Measurements from ENCODE around the gene CLDN18.
A peak's percentile ranks its signal among the peaks of the same experiment; 100 is the strongest.

The CLDN18 gene

DNA sequence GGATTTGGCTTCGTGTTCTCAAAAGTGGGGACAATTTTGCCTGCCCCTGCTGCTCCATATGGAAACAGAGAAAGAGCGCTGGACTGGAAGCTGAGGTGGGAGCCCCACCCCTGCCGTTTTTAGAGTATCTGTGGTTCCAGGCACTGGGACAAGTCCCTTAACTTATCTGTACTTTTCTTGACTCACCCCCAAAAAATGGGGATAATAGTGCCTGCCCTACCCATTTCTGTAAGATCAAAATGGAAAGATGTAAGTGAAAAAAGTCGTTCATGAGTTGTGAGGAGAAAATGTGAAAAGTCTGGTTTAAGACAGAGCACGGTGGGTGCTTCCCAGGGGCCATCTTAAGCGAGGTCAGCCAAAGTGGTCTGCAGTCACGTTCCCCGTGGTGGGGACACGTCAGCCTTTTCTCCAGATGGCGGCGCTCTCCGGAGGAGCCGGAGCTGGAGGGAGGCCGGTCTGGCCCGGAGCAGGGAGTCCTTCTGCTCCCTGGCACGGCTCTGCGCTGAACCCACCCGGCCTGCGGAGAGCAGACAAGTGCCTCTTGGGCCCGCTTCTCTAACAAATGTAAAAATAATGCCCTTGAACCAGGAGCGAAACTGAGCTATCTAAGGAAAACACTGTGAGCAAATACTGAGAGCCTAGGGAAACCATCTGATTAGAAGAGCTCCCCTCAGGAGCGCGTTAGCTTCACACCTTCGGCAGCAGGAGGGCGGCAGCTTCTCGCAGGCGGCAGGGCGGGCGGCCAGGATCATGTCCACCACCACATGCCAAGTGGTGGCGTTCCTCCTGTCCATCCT lies at the start of gene CLDN18:
Gene CLDN18 (plus strand): TSS at position 690 of the 797 bp plus-strand sequence. CDS start 61 bp downstream, at position 751.
- no peak for DNase-seq

DNA sequence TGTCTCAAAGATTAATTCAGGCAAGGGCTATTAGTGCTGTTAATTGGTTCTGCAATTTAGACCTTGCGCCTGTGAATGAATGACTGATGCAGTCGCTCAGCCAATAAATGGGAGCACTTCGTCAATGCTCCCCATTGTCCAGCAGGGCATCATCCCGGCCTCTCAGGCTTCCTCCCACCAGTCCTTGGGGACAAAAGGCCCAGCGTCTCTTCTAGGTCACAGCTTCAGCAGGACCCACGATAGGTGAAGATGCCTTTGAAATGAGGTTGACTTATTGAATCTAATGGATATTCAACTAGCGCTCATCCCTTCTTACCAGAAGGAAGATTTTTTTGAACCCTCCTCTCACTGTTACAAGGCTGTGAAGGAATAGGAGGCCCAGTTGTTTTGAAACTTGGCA lies 47.7 kb upstream of the CLDN18 start:
- no peak for DNase-seq

DNA sequence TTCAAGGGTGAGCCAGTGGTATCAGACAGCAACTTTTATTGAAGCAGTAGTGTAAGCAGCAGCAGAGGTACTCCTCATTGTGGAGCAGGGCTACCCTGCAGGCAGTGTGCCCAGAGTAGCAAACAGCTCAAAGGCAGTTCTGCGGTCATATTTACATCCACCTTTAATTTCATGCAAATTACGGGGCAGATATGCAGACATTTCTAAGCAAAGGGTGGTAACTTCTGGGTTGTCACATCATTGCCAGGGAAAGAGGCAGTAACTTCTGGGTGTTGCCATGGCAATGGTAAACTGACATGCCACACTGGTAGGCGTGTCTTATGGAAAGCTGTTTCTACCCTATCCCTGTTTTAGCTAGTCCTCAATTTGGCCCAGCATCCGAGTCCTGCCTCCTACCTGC lies 46.5 kb upstream of the CLDN18 start:
- DNase-seq = no peak

DNA sequence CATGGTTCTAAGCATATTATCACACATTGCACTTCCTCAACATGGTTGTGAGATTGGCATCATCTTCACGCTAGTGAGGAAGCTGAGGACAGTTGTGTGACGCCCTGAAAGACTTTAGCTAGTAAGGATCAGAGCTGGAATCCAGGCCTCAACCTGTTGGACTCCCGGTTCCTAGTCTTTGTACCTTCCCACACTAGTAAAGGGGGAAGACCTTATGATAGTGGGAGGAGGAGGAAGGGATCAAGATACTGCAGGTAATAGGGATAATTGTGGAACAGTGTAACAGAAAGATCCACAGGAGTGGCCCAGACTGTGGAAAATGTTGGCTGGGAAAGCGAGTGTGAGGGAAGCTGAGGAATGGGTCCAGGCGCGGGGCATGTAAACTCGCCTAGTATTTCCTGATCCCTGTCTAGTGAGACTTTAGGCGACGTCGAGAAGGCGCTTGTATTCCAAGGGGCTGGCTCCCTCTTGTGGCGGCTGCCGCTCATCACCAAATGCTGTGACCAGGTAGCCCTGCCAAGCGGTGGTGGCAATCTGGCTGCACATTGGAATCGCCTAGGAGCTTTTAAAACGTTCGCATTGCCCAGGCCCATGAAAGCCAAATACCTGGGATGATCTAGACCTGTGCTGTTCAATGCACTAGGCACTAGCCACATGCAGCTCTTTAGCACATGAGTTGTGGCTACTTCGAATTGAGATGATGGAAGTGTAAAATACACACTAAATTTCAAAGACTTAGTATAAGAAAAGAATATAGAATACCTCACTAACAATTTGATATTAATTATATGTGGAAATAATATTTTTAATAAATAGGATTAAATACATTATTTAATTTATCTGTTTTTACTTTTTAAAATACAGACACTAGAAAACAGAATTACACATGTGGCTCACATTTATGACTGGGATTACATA lies 38.8 kb upstream of the CLDN18 start:
- peak; percentile 17 to 52 for DNase-seq

DNA sequence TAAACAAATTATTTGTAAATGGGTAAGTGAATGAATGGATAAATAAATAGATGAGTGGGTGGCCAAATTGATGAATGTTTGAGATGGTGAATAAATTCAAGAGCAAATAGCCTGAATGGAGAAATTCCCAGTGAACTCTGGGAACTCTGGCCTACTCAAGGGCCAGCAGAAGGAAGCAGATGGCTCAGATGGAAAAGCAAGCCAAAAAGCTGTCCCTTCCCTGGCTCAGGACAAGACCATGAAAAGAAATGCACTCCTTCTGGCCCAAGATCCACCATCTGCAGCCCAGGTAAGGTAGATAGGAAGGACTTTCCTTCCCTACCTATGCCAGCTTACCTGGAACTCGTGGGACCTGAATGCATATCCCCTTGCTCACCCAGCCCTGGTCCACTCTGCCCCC lies 37.6 kb upstream of the CLDN18 start:
- no peak for DNase-seq

DNA sequence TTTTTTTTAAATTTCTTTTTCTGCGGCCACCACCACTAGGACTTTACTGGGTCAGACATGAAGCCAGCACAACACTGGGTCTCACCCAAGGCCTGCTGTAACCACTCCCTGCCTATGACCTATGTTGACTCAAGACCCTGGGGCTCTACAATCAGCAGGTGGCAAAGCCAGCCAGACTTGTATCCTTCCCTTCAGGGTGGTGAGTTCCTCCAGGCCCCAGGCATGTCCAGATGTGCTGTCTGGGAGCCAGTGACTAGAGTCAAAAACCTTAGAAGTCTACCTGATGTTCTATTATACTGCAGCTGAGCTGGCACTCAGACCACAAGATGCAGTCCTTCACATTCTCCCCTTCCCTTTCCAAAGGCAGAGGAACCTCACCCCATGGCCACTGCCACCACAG lies 31.6 kb upstream of the CLDN18 start:
- DNase-seq = no peak

DNA sequence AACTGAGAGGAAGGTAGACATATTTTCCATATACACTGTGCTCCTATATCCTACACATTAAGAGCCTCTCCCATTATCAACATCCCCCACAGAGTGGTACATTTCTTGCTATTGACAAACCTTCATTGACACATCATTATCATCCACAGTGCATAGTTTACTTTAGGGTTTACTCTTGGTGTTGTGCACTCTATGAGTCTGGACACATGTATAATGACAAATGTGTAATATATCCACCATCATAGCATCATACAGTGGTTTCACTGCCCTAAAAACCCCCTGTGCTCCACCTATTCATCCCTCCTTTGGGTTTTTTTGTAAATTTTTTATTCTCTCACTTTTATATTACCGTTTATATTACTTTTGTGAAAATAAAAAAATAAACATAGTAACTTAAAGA lies 22.2 kb upstream of the CLDN18 start:
- DNase-seq = no peak

DNA sequence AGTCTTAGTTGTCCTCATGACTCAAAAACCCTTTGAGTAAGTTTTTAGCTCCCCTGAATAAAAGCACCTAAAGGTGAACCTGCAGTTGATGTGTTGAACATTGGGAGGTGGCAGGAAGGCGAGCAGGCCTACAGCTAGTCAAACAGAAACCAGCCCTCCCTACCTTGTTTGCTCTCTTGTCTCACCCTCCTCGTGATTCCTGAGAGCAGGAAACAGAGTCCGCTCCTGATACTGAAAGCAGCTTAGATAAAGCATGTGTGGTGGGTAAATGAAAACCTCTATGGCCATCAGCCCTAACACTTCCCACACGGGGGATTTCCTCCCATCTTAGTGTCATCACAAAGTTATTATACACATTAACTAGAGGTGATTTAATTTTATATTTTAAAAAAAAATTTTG lies 21.8 kb upstream of the CLDN18 start:
- DNase-seq = no peak

DNA sequence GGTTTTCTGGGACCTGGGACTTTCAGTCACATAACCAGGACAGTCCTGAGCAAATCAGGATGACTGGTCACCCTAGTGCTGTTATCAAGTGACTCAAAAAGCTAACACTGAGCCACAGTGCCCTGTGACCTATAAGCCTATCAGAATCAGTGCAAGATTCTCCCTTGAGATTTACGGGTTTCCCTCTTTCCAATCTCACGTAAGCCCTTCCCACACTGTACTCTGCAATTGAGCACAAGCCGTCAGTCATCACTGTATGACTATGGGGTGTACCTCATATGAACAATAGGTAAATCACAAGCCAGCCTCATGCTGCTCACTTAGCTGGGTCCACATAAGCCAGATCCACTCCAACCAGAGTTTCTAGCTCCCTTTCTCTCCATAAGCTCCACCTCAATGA lies 21.0 kb upstream of the CLDN18 start:
- no peak for DNase-seq

DNA sequence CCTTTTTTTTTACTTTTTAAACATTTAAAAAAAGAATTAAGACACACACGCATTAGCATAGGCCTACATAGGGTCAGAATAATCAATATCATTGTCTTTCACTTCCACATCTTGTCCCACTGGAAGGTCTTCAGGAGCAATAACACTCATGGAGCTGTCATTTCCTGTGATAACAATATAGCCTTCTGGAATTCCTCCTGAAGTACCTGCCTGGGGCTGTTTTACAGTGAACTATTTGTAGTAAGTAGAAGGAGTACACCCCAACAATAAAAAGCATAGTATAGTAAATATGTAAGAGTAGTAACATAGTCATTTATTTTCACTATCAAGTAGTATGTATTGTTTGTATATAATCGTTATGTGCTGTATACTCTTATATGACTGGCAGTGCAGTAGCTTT lies 19.5 kb upstream of the CLDN18 start:
- no peak for DNase-seq

DNA sequence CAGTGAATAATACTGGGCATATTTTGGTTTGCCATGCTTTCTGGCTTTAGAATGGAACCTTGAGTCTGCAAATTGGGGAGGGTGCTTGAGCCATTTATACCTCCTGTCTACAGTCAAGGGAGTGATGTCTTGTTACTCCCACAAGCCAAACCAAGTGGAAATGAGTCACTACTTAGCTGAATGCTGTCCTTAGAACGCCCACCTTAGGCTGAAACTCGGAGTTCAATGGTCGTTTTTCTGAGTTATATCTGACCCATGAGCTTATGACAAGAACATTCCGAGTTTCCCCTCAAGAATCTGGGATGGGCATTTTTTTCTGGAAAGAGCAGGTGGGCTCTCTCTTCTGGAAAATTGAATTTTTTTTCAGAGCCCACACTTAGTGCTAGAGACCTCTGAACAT lies 17.4 kb upstream of the CLDN18 start:
- DNase-seq = no peak

DNA sequence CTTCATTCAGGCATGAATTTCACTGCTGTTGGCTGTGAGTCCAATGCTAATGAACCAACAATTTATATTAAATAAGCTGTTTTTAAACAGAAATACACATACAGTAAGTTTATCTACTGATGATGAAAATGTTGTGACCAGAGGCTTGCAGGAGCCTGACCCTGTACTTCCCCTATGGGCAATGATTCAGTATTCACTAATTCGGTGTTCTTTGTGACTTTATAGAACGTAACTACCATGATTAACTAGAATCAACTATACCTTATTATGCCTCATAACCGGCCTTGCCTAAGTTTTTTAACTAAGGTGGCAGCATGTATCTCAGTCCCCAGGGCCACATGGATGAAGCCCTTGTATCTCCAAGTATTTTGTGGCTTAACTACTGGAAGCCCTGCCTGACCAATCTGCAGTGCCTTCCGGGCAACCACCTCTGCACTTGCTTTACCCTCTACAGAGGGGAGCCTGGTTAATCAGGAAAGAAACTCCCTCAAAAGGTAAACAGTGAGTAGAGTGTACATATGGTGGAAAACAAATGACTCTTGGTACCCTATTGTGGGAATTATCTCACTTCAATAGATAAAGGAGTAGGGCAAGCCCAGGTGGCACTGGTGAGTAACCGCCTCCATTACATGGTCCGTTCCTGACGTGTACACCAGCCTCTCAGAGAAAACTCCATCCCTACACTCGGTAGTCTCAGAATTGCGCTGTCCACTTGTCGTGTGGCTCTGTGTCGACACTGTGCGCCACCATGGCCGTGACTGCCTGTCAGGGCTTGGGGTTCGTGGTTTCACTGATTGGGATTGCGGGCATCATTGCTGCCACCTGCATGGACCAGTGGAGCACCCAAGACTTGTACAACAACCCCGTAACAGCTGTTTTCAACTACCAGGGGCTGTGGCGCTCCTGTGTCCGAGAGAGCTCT lies 11.6 kb upstream of the CLDN18 start:
- no peak for DNase-seq

DNA sequence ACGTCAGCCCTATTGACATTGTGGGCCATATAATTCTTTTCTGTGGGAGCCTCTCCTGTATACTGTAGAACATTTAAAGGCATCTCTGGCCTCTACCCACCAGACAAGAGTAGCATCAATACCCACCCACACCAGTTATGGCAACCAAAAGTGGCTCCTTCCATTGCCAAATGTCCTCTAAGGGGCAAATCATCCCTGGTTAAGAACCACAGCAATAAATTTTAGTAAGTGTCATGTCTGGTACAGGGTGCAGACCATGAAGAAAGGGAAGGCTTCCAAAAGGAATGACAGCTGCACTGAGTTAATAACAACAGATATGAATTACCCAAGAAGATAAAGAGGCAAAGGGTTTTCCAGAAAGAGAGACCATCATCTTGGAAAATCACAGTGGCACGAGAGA lies 6.9 kb upstream of the CLDN18 start:
- no peak for DNase-seq

DNA sequence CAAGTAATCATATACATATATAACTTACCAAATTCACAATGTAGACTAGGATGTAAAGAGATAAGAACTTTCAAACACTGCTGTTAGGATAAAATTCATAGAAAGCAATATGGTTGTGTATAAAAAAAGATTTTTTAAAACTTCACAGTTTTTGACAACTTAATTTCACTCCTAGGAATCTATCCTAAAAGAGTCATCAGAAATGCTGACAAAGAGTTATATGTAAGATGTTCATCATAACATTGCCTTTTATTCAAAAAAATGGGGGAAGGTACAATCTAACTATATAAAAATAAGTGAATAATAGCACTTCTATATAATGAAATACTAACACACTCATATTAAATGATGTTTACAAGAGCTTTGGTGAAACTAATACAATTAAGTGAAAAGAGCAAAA lies 4.3 kb upstream of the CLDN18 start:
- DNase-seq = no peak

DNA sequence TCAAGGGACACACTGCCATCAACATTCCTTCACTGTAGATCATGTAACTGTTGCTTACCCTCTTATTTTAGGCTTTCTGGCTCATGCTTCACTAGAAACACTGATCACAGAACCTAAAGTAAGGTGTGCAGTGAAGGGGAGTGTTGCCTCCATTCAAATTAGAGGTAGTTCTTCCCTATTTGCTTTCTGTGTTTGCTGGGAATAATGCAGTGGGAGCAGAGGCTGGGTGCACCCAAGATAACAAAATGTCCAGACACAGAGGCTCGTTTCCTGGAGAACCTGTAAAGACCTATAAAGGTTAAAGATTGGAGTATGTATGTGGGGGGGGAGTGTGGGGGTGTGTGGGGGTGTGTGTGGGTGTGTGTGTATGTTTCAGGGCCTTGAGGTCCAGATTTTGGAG lies 2.1 kb upstream of the CLDN18 start:
- no peak for DNase-seq

DNA sequence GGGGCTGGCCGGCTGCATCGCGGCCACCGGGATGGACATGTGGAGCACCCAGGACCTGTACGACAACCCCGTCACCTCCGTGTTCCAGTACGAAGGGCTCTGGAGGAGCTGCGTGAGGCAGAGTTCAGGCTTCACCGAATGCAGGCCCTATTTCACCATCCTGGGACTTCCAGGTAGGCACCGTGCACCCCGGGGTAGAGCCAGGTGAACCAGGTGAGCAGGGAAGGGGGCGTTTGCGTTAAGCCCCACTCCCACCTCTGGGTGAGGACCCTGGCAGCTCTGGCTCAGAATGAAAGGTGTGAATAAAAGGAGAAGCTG lies 267 bp downstream of the CLDN18 start:
- no peak for DNase-seq

DNA sequence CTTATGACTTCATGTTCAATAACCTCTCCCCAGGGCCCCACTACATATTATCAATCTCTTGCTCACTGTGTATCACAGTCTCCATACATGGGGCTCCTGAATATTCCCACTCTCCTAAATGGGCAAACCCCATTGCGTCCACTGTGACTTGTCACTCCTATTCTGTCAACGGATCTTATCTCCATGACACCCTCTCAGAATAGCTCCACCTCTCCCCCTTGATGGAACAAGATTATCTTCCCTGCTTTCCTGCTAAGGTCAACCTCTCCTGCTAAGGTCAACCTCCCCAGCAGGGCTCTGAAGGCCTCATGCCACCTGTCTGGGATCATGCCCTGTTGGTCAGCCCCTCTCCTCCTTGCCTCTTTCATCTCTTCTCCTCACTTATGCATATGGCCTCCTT lies 1.8 kb downstream of the CLDN18 start:
- no peak for DNase-seq

DNA sequence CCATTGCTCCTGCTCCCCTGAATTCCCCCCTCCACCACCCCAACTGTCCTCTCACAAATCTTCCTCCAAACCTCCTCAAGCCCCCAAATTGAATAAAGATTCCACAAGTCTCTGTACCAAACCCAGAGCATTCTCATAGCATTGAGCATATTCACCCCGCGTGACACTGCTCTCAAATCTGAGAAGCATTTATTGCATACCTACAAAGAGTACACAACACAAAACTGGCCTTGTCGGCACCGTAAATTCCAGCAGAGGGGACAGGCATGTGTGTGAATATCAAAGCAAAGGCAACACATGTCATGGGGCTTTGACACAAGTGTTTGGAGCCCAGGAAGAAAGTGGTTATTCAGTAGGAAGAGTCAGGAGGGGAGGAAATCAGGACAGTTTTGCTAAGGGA lies 2.6 kb downstream of the CLDN18 start:
- DNase-seq = no peak

DNA sequence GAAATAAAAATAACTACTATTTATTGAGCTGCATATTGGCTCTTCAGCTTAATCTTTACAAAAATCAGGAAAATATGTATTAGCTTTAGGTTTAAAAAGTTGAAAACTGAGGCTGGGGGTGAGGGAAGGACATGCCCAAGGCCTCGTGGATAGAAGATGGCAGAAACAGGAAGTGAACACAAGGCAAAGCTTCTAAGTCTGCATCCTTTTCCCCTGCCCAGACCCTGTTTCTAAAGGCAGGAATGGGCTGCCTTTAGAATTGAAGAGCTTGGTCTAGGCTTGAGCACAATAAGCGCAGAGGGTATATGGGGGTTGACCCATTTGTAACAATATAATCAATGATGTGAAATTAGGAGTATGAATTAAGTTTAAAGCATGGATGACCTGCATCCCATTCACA lies 6.1 kb downstream of the CLDN18 start:
- no peak for DNase-seq

DNA sequence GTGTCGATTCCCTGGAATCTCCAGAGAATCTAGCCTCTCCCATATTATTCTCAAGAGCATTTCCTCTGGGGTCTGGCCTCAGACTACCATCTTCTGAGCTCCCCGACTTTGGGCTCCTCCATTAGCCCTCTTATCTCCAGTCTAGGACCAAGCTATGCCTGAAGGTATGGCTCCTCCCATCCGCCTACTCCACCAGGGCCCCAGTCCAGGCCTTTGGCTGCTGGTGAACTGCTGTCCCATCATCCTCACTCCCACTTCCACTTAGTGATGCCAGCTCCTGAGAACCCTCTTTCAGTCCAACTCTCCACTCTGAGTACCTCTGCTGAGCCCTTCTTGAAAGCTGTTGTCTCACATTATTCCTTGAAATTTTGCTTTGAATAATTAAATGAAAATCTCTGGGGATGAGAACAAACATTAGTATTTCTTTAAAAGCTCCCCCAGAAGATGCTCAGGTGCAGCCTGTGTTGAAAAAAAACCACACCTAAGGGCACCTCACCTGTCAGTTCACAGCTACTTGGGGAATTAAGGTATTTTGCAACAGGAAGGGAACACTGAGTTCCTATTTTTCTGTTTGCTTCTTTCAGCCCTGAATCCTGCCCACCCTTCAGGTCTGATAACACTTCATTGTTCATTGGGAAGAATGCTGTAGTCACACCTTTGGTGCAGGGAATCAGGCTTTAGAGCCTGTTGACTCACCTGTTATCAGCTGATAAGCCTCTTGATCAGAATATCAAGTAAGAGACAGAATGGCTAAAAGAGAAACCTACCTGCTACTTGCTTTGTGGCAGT lies 9.5 kb downstream of the CLDN18 start:
- DNase-seq = no peak

DNA sequence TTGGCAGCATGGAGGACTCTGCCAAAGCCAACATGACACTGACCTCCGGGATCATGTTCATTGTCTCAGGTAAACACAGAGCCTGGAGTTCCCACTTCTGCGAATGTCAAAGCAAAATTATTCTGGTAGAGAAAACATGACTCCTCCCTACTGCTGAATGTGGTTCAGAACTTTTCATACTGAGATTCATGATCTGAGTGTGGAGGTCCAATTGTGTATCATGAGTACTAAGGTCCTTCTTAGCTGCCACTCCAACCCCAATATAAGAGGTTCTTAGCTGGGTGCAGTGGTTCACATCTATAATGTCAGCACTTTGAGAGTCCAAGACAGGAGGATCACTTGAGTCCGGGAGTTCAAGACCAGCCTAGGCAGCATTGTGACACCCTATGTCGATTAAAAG lies 13.8 kb downstream of the CLDN18 start:
- no peak for DNase-seq

DNA sequence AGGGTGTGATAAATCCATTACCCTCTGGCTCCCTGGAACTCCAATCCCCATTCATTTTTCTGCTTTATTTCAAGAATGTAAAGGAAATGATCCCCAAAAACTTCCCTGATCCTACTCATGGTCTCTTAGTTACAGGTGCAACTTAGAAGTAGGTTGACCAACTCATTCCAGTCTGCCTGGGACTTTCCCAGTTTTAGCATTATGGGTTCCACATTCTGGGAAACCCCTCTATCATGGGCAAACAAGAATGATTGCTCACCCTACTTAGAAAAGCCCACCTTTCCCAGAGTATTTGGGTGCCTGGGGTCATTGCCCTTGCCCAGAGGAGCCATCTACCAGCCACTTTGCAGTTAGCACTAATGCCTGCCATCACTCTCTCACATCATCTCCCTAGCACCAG lies 15.6 kb downstream of the CLDN18 start:
- no peak for DNase-seq

All from stimulated activated CD4-positive, alpha-beta T cell treated with anti-CD3 and anti-CD28 coated beads, Interleukin-4, amount 100 ng/mL, for 4 hours (primary cell).